HEK293 (cell line): ENCODE measurements around the gene TMCO1.

Experiments
- AEBP2 ChIP-seq: fragments of 450-650 bp; formaldehyde crosslinking; IDR thresholded peaks from 2 replicates; pipeline ENCODE4 v1.5.1; 2016; ENCODE audit warnings: missing biosample characterization, missing genetic modification characterization, borderline replicate concordance
- CTCF ChIP-seq: fragments of 450-650 bp; formaldehyde crosslinking; IDR thresholded peaks from 2 replicates; pipeline ENCODE4 v1.5.1; 2016; ENCODE audit warnings: missing biosample characterization, missing genetic modification characterization
- GLIS1 ChIP-seq: fragments of 450-650 bp; formaldehyde crosslinking; IDR thresholded peaks from 2 replicates; pipeline ENCODE4 v1.5.1; 2016; ENCODE audit warnings: missing biosample characterization, missing genetic modification characterization
- GLIS2 ChIP-seq: fragments of 450-650 bp; formaldehyde crosslinking; IDR thresholded peaks from 2 replicates; pipeline ENCODE4 v1.5.1; 2016; ENCODE audit warnings: missing biosample characterization, missing genetic modification characterization
- HIC1 ChIP-seq: fragments of 450-650 bp; formaldehyde crosslinking; IDR thresholded peaks from 2 replicates; pipeline ENCODE4 v1.5.1; 2016; ENCODE audit warnings: missing biosample characterization, missing genetic modification characterization
- HOXA7 ChIP-seq: sonication (generic); formaldehyde crosslinking; IDR thresholded peaks from 2 replicates; pipeline ENCODE4 v1.8.1; 2022; ENCODE audit warnings: missing genetic modification reagents, borderline replicate concordance
- MZF1 ChIP-seq: fragments of 450-650 bp; formaldehyde crosslinking; IDR thresholded peaks from 2 replicates; pipeline ENCODE4 v1.5.1; 2017; ENCODE audit warnings: missing biosample characterization, missing genetic modification characterization, borderline replicate concordance
- PBX3 ChIP-seq: sonication (generic); formaldehyde crosslinking; IDR thresholded peaks from 2 replicates; pipeline ENCODE4 v1.8.1; 2022; ENCODE audit warnings: mild to moderate bottlenecking, moderate library complexity, missing genetic modification reagents
- PRDM10 ChIP-seq: fragments of 450-650 bp; formaldehyde crosslinking; IDR thresholded peaks from 2 replicates; pipeline ENCODE4 v1.5.1; 2016; ENCODE audit warnings: missing biosample characterization, missing genetic modification characterization
- PRDM6 ChIP-seq: fragments of 450-650 bp; formaldehyde crosslinking; IDR thresholded peaks from 2 replicates; pipeline ENCODE4 v1.5.1; 2017; ENCODE audit warnings: missing biosample characterization, missing genetic modification characterization
- RBAK ChIP-seq: fragments of 450-650 bp; formaldehyde crosslinking; IDR thresholded peaks from 2 replicates; pipeline ENCODE4 v1.5.1; 2016; ENCODE audit warnings: missing biosample characterization, missing genetic modification characterization
- REPIN1 ChIP-seq: fragments of 450-650 bp; formaldehyde crosslinking; IDR thresholded peaks from 2 replicates; pipeline ENCODE4 v1.5.1; 2017; ENCODE audit warnings: missing biosample characterization, missing genetic modification characterization, low read depth
- SETDB1 ChIP-seq: IDR thresholded peaks from one replicate; pipeline ENCODE4 v1.6.1; 2017; ENCODE audit warnings: mild to moderate bottlenecking, low read length, moderate library complexity, mixed read lengths; ENCODE audit not compliant: insufficient read length
- ZBTB17 ChIP-seq: fragments of 450-650 bp; formaldehyde crosslinking; IDR thresholded peaks from 2 replicates; pipeline ENCODE4 v1.5.1; 2016; ENCODE audit warnings: missing biosample characterization, missing genetic modification characterization
- ZBTB49 ChIP-seq: fragments of 450-650 bp; formaldehyde crosslinking; IDR thresholded peaks from 2 replicates; pipeline ENCODE4 v1.5.1; 2016; ENCODE audit warnings: missing biosample characterization, missing genetic modification characterization, low read depth
- ZBTB7A ChIP-seq: fragments of 450-650 bp; formaldehyde crosslinking; IDR thresholded peaks from 2 replicates; pipeline ENCODE4 v1.5.1; 2016; ENCODE audit warnings: low read depth, missing biosample characterization, missing genetic modification characterization
- ZBTB8A ChIP-seq: fragments of 450-650 bp; formaldehyde crosslinking; IDR thresholded peaks from 2 replicates; pipeline ENCODE4 v1.5.1; 2016; ENCODE audit warnings: missing biosample characterization, missing genetic modification characterization
- ZNF146 ChIP-seq: fragments of 450-650 bp; formaldehyde crosslinking; IDR thresholded peaks from 2 replicates; pipeline ENCODE4 v1.5.1; 2016; ENCODE audit warnings: missing biosample characterization, missing genetic modification characterization
- ZNF48 ChIP-seq: fragments of 450-650 bp; formaldehyde crosslinking; IDR thresholded peaks from 2 replicates; pipeline ENCODE4 v1.5.1; 2016; ENCODE audit warnings: missing biosample characterization, missing genetic modification characterization
- ZNF501 ChIP-seq: fragments of 450-650 bp; formaldehyde crosslinking; IDR thresholded peaks from 2 replicates; pipeline ENCODE4 v1.5.1; 2016; ENCODE audit warnings: missing biosample characterization, missing genetic modification characterization
- ZNF521 ChIP-seq: fragments of 450-650 bp; formaldehyde crosslinking; IDR thresholded peaks from 2 replicates; pipeline ENCODE4 v1.5.1; 2017; ENCODE audit warnings: missing biosample characterization, mild to moderate bottlenecking, missing genetic modification characterization
- ZNF560 ChIP-seq: fragments of 450-650 bp; formaldehyde crosslinking; IDR thresholded peaks from 2 replicates; pipeline ENCODE4 v1.5.1; 2017; ENCODE audit warnings: missing biosample characterization, missing genetic modification characterization, borderline replicate concordance
- ZNF623 ChIP-seq: fragments of 450-650 bp; formaldehyde crosslinking; IDR thresholded peaks from 2 replicates; pipeline ENCODE4 v1.5.1; 2016; ENCODE audit warnings: missing biosample characterization, missing genetic modification characterization
- ZNF791 ChIP-seq: fragments of 450-650 bp; formaldehyde crosslinking; IDR thresholded peaks from 2 replicates; pipeline ENCODE4 v1.5.1; 2016; ENCODE audit warnings: missing biosample characterization, missing genetic modification characterization

The TMCO1 gene

GRCh38 chr1:165768513-165769394 is at the start of gene TMCO1 (continued):
- TF ChIP-seq ZNF501, result peak; percentile 46
- TF ChIP-seq ZBTB49 (tag by site-specific recombination), result no peak
- TF ChIP-seq ZNF48 (tag by site-specific recombination), result no peak
- no peak for TF ChIP-seq PRDM6 (tag by site-specific recombination)
- TF ChIP-seq PRDM10 (tag by site-specific recombination), result peak; percentile 73
- TF ChIP-seq CTCF (tag by site-specific recombination), result peak; percentile 47; the same call in 1 of the 2 replicates
- TF ChIP-seq ZBTB8A (tag by site-specific recombination), result no peak; the same call in none of the 2 replicates
- TF ChIP-seq MZF1 (tag by site-specific recombination), result no peak
- no peak for TF ChIP-seq ZNF623
- no peak for TF ChIP-seq HIC1 (tag by site-specific recombination)
- TF ChIP-seq REPIN1 (tag by site-specific recombination), result no peak
- TF ChIP-seq ZBTB7A (tag by site-specific recombination), result no peak
- TF ChIP-seq ZNF560 (tag by site-specific recombination), result no peak
- no peak for TF ChIP-seq GLIS2 (tag by site-specific recombination)
- TF ChIP-seq RBAK, result no peak
- no peak for TF ChIP-seq SETDB1
- TF ChIP-seq PBX3 (CRISPR knock-in tag), result no peak
- TF ChIP-seq AEBP2 (tag by site-specific recombination), result no peak
- peak; percentile 35; the same call in 1 of the 2 replicates for TF ChIP-seq GLIS1 (tag by site-specific recombination)
- TF ChIP-seq ZNF791, result no peak
- TF ChIP-seq HOXA7, result no peak
- peak; percentile 86 for TF ChIP-seq ZNF146 (tag by site-specific recombination)
- no peak for TF ChIP-seq ZNF521 (tag by site-specific recombination)
- peak; percentile 96 for TF ChIP-seq ZBTB17 (tag by site-specific recombination)
